ENCODE results near the gene LRP2.
A peak's percentile ranks its signal among the peaks of the same experiment; 100 is the strongest.
"Not testable (repeated sequence)": the region's sequence is repeated elsewhere in the genome, so short reads cannot be mapped to it uniquely, and the experiment has no call there.

LRP2 gene

DNA sequence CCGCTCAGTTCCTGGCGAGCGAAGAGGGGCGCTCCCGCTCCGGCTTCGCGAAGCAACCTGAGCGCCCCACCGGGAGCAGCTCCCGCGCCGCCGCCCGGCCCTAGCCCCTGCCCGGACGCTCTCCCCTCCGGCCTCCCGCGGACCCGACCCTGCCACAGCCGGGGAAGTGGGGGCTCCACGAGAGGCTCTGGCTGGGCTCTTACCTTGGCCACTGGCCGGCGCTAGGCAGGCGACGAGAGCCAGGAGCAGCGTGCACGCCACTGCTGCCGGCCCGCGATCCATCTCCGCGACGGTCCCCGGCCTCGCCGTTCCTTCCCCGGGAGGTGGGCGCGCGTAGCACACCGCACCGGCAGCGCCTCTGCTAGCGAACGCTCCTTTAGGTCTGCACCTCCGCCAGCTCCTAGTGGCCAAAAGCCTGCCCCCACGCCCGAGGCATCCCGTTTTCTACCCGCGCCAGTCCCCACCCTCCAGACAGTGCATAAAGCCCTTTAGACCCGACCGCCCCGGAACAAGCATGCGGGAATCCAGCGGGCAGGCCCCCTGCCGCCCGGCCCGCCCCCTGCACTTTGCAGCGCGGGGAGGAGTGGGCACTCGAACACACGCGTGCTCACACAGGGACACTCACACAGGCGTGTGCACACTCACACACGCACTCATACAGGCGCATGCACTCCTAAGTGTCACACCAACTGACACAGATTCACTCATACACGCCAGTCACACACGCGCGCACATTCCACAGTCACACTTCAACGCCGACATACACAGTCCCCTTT, at the start of gene LRP2:
LRP2 (minus strand) TSS at position 417 of the 776 bp plus-strand sequence; CDS start at position 282, 135 bp downstream.
- peak in 1 of 2 experiments; percentile 46 for DNase-seq

DNA sequence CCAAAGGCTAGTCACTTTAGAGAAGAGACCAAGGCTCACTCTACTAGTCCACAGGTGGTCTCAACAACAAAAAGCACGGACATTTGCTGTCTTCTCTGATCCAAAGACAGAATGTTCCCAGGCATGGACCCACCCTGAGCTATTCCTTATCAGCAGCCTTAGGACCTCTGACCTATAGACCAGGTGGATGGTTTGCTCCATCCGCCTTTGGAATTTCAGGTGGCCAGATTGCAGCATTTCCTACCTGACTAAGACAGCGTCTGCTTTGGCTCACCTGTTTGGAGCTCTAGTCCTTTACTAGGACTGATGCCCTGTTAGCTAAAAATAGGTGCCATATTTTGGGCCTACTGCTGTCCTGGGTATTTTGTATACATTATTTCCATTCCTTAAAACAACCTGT, 44.6 kb upstream of the LRP2 start:
- no peak for DNase-seq

DNA sequence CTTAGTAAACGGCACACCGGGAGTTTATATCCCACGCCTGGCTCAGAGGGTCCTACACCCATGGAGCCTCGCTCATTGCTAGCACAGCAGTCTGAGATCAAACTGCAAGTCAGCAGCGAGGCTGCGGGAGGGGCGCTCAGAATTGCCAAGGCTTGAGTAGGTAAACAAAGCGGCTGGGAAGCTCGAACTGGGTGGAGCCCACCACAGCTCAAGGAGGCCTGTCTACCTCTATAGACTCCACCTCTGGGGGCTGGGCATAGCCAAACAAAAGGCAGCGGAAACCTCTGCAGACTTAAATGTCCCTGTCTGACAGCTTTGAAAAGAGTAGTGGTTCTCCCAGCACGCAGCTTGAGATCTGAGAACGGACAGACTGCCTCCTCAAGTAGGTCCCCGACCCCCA, 37.2 kb upstream of the LRP2 start:
- not testable (repeated sequence) for DNase-seq

GRCh38 chr2:169397697-169398096, 35.4 kb upstream of the LRP2 start:
- DNase-seq: peak; percentile 1 to 43

- peak; percentile 56 to 68 for DNase-seq
These were observed 33.6 kb upstream of the LRP2 start for GRCh38 chr2:169395821-169396374.

DNA sequence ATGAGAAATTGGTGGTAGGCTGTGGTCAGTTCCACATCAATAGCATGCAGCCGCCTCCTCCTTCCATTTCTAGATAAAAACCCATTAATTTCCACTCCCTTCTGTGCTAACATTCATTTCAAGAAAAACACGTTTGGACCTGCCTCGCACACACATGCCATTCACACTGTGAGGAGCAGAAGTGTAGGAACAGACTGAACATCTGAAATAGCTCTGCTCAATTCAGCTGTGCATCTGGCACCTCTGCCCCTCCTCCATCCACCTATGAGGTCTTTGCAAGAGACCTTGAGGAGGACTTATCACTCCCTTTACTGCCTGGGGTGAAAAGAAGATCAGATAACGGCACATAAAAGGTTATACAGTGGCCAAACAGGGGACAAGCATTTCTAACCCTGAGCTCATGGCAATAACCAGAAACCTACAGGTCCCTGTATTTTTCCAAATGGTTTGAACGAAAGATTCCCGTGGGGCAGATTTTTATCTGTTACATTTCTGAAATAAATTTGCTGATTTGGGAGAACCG, 30.8 kb upstream of the LRP2 start:
- peak; percentile 12 to 21 for DNase-seq

- DNase-seq: no peak
These were observed 28.9 kb upstream of the LRP2 start for GRCh38 chr2:169391236-169391635.

- DNase-seq: no peak
These were observed 25.8 kb upstream of the LRP2 start for GRCh38 chr2:169388161-169388560.

DNA sequence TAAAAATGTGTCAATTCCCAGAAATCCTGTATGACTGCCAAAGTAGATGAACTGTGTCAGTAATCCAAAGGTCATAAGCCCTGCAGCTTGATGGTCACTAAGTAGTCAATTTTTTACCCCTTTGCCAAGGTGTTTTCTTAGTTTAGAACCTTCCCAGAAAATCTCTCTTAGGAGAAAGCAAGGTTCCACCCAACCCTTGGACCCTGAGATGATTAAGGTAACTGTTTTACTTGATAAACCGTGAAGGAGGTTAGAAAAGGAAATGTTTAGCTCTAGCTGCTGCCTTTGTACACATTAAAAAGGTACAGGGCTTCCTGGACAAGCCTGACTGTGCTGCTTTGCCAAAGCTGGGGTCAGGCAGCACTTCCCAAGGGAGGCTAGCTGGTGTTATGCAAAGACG, 24.4 kb upstream of the LRP2 start:
- no peak for DNase-seq

DNA sequence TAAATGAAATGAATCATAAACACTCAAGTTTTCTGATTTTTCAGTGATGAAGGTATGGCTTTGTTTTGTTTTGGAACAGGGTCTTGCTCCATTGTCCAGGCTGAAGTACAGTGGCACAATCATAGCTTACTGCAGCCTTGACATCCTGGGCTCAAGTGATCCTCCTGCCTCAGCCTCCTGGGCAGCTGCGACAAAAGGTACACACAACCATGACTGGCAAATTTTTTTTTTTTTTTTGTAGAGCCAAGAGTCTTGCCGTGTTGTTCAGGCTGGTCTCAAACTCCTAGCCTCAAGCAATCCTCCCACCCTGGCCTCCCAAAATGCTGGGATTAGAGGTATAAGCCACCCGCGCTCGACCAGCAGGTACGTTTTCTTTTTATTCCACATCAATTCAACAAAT, 22.5 kb upstream of the LRP2 start:
- DNase-seq: no peak

DNA sequence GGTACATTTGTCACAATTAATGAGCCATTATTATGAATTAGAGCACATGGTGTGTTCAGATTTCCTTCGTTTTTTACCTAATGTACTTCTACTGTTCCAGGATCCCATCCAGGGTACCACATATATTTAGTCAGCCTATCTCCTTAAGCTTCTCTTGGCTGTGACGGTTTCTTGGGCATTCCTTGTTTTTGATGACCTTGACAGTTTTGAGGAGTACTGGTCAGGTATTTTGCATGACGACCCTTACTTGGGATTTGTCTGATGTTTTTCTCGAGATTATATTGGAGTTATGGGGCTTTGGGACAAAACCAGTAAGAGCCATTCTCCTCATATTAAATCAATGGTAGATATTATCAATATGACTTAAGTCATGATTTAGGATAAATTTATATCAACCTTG, 10.2 kb upstream of the LRP2 start:
- no peak for DNase-seq

- no peak for DNase-seq
These were observed 3.7 kb upstream of the LRP2 start for GRCh38 chr2:169366066-169366465.

GRCh38 chr2:169365029-169365480, 2.7 kb upstream of the LRP2 start:
- DNase-seq: no peak

DNA sequence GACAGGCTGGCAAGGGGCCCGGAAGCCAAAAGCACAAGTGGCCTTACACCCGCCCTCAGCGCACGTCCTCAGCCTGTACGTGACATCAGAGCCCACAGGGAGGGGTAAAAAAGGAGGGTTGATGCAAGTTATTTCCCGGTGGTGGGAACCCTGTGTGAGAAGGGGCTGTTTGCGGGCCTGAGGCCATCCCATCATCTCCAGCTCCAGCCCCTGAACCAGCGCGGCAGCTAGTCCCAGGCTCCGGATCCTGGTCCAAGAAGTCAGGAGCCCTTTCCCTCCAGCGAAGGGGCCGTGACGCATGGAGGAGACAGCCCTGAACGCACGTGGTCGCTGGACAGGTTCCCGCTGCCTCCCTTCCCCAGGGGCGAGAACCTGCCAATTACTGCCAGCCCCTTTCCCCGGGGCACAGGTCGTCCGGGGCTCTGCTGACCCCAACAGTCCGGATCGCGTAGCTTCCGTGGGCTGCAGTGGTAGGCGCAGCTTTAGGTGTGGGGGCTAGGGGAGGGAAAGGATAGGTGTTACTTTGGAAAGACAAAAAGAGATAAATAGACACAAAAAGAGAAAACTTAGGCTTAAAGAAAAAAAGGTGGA, 1.3 kb upstream of the LRP2 start:
- DNase-seq: peak; percentile 7 to 74

GRCh38 chr2:169362894-169363559, 693 bp upstream of the LRP2 start:
- DNase-seq: peak in 1 of 2 experiments; percentile 37

DNA sequence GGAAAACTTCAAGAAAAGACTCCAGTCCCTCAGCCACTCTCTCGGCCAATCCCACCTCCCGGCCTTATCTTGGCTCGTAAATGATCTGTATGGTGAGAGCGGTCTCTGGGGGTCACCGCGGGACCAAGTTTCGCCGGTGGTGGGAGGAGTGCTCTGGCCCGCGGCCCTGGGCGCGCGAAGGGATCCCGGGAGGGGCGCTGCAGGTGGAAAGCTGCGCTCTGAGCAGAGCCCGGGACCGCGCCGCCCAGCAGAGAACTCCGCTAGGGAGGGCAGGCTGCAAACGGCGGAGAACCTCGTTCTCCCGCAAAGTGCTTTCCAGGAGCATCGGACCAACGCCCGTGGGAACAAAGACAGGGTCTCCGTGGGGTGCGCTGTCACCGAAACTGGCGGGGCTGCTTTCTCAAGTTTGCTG, 622 bp downstream of the LRP2 start:
- peak in 1 of 2 experiments; percentile 56 for DNase-seq

GRCh38 chr2:169360984-169361705, 1.2 kb downstream of the LRP2 start:
- DNase-seq: no peak

DNA sequence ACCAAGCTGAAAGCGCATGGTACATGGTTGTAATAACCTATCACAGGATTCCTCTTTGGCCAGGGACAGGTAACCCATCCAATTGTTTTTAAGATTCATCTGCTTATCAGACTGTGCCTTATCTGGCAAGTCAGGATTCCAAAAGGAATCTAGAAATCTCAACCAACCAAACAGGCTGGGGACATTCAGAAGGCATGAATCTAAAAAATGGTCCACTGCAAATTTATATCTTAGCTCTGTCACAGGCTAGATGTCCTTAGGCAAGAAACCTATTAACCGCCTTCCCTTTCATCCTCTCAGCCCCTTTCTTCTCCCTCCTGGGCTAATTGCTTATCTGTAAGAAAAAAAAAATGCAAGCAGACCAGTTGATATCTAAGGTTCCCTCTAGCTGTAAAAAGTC, 4.3 kb downstream of the LRP2 start:
- no peak for DNase-seq

GRCh38 chr2:169354244-169354643, 8.1 kb downstream of the LRP2 start:
- DNase-seq: no peak

GRCh38 chr2:169351725-169352124, 10.6 kb downstream of the LRP2 start:
- no peak for DNase-seq

- no peak for DNase-seq
These were observed 12.8 kb downstream of the LRP2 start for GRCh38 chr2:169349535-169349934.

DNA sequence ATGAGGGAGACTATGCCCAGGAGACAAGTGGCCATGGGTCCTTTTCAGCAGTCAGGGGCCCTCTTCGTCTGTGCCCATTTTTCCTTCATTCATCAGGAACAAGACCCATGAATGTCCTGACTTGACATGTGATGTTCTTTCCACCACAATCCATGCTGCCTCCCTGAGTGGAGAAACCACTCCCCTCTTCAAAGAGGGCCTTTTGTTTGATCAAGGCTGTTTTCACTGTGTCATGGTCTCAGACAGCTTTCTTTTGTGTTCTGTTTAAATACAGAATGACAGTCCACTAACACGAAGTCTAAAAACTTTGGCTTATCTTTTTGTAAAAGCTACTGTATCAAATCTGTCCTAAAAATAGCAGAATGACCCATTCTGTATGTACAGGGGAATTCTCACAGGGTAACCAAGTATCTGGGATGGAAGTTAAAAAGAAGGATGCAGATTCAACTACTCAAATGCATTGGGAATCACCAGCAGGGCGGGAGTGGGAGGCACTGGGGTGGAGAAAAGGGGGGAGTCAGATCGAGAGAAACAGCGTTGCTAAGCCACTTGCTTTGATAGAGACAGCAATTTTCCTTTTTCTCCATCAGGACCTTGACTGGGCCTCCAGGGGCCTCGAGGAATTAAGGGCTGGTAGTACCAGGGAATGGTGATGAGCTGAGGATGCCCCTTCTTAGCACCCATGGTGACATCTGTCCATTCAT, 13.9 kb downstream of the LRP2 start:
- DNase-seq: no peak

All from NCI-H526 (cell line).